Bronchial epithelial cell (primary cell): ENCODE results near the gene LDB2. TPM values are rescaled to one million over a fixed set of nuclear protein-coding genes. Genes with fewer than 3 reads are reported as not detected.

ENCODE experiments used
- DNase-seq: peaks from one replicate; pipeline ENCODE4 v3.0.0-alpha.2; 2010; ENCODE audit warnings: low read depth
- FAIRE-seq: peaks from 2 replicates; lab custom pipeline; 2011; peaks lifted over from hg19 to GRCh38; lab: Jason Lieb, UNC
- H3K27me3 ChIP-seq: 2 replicates; pipeline ENCODE4 v1.5.1; 2011; ENCODE audit warnings: low read length; ENCODE audit not compliant: control insufficient read depth, insufficient read depth
- H3K36me3 ChIP-seq: 2 replicates; pipeline ENCODE4 v1.5.1; 2011; ENCODE audit warnings: low read length; ENCODE audit not compliant: control insufficient read depth, insufficient read depth
- H3K4me3 ChIP-seq: 2 replicates; pipeline ENCODE4 v1.5.1; 2011; ENCODE audit warnings: mild to moderate bottlenecking, low read depth, low read length, control low read depth
- total RNA-seq: library from RNA; depleted of rRNA; stranded (reverse); fragments of >200 nt; gene quantifications from 2 replicates; pipeline ENCODE4 v1.2.1, GENCODE V29; 2014
- TF ChIP-seq, protein P1 (sequence below): IDR thresholded peaks from 2 replicates; pipeline ENCODE4 v1.5.1; 2011; ENCODE audit warnings: mild to moderate bottlenecking, moderate library complexity, low read length, control low read depth, inconsistent platforms; ENCODE audit not compliant: insufficient read depth, severe bottlenecking

LDB2 gene
- total RNA-seq, 1 donor from 2014 or later = not detected

DNA sequence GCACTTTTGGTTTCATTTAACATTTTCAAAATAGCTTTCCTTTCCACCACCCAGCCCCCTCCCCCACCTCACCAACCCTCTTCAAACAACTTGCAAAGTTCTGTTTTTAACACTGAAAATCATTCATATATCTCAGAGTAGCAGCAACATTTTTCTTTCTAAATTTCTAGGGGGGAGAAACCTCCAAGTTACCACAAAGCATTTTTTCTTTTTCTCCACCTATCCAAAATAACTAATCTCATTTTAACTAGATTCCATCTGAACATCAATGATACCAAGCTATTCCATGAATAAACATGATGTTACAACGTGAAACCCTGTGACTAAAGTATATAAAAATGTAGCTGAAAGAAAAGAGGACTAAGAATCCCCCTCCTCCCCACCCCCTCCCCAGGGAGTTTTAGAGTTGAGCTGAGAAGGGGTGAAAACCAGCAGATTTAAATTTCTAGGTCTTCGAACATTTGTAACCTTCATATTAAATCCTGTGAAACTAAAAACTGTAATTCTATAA is 5.2 kb downstream of the LDB2 start:
- DNase-seq = no peak
- no peaks in the 10 kb centered on the region for H3K27me3 ChIP-seq
- no peak for FAIRE-seq
- TF ChIP-seq, protein P1, sequence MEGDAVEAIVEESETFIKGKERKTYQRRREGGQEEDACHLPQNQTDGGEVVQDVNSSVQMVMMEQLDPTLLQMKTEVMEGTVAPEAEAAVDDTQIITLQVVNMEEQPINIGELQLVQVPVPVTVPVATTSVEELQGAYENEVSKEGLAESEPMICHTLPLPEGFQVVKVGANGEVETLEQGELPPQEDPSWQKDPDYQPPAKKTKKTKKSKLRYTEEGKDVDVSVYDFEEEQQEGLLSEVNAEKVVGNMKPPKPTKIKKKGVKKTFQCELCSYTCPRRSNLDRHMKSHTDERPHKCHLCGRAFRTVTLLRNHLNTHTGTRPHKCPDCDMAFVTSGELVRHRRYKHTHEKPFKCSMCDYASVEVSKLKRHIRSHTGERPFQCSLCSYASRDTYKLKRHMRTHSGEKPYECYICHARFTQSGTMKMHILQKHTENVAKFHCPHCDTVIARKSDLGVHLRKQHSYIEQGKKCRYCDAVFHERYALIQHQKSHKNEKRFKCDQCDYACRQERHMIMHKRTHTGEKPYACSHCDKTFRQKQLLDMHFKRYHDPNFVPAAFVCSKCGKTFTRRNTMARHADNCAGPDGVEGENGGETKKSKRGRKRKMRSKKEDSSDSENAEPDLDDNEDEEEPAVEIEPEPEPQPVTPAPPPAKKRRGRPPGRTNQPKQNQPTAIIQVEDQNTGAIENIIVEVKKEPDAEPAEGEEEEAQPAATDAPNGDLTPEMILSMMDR = no peak
- H3K4me3 ChIP-seq = no peak overlapping the region
- H3K36me3 ChIP-seq = no peaks in the 10 kb centered on the region

DNA sequence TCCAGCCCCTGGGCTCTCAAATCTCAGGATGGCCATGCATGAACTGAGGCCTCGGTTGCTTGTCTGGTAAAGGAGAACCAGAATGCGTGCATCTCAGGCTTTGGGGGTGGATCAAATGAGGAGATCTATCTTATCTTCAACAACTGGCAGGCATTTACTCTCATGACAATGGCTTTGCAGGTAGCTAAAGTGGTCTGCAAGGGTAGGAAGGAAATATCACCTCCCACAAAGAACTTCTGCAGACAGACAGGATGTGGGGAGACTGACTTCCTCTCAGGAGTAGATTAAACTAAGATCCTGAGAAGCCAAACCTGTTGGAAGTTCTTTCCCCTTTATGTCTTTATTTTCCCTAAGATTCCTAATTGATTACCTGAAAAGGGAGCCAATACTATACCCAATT is 7.8 kb downstream of the LDB2 start:
- DNase-seq = no peak
- Histone ChIP-seq H3K36me3 (no peaks in the 10 kb centered on the region), H3K27me3 (no peaks in the 10 kb centered on the region), H3K4me3 (no peak overlapping the region)
- TF ChIP-seq, protein P1 = no peak
- no peak for FAIRE-seq

DNA sequence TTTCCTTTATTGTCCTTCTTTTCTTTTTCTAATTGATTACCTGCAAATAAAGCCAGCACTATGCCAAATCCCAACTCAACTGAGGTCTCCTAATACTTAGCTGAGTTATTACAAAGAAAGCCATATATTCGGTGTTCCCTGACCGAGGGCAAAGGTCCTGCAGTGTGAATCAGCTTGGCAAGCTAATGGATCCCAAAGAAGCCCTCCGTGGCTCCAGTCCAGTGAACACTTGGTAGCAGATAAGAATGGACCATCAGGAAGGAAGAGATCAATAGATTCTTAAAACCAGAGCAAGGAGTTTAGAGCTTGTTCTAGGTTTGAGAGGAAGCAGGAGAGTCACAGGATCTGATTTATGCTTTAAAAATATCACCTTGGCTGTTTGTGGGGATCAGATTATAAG is 8.5 kb downstream of the LDB2 start:
- no peak for FAIRE-seq

DNA sequence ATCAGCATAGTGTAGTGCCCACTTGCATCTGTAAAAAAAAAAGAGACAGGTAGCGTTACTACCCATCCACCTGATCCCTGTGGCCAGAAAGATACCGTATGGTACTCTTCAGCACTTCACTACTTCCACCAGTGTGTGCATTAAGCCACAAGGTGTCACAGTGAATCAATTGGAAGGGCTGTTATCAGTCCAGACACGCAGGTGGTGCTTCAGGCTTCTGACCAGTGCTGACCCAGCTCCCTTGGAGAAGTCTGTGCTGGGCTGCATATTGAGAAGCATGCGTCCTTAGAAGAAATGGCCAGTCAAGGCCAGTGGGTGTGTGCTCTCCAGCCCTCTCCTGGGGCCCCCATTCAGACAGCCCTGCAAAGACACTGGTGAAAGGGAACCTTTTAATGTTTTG is 10.6 kb downstream of the LDB2 start:
- H3K4me3 ChIP-seq = no peak overlapping the region
- H3K36me3 ChIP-seq = no peaks in the 10 kb centered on the region
- DNase-seq (no peak), FAIRE-seq (no peak)
- no peaks in the 10 kb centered on the region for H3K27me3 ChIP-seq
- TF ChIP-seq, protein P1 = no peak

More for the DNA sequence above, 8.5 kb downstream of the LDB2 start:
- H3K27me3 ChIP-seq = no peaks in the 10 kb centered on the region
- no peak for DNase-seq
- TF ChIP-seq, protein P1 = no peak
- H3K36me3 ChIP-seq = no peaks in the 10 kb centered on the region
- H3K4me3 ChIP-seq = no peak overlapping the region

DNA sequence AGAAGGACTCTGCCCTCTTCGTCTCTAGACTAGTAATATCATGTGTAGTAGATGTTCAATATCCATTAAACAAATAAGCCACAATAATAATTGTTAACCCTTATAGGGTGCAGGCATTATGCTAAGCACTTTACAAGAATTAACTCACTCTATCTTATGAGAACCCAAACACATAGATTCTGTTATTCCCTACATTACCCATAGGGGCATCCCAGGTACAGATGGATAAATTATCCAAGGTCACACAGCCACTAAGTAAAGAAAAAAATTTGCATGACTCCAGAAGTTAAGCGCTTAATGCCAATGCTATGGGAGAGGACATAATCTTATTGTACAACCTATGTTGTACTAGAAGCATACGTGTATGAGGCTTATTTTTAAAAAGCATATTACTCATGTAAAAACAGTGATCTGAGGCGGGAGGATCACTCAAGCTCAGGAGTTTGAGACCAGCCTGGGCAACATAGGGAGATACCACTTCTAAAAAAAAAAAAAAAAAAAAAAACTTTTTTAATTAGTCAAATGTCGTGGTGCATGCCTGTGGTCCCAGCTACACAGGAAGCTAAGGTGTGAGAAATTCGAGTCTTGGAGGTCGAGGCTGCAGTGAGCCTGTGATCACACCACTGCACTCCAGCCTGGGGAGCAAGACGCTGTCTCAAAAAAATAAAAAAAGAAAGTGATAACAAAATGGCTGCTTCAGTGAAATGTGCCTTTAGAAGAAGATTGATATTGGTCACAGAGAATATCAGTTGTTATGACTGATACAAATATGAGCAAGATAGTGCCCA is 13.6 kb downstream of the LDB2 start:
- no peak for DNase-seq
- Histone ChIP-seq H3K36me3 (no peaks in the 10 kb centered on the region), H3K27me3 (no peaks in the 10 kb centered on the region), H3K4me3 (no peak overlapping the region)
- FAIRE-seq = no peak
- TF ChIP-seq, protein P1 = no peak
